ENCODE results near the gene GALNT16. TPM values are rescaled to one million over a fixed set of nuclear protein-coding genes. Genes with fewer than 3 reads are reported as not detected.

The GALNT16 gene
- total RNA-seq, 1 donor from 2014 or later = 124 TPM

DNA sequence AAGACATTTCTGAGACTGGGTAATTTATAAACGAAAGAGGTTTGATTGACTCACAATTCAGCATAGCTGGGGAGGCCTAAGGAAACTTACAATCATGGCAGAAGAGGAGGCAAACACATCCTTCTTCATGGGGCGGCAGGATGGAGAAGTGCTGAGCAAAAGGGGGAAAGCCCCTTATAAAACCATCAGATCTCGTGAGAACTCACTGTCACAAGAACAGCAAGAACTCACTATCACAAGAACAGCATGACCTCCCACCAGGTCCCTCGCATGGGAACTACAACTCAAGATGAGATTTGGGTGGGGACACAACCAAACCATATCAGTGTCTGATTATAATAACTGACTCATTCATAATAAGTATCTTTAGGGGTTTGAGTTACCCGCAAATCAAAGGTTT lies 144.9 kb downstream of the GALNT16 start:
- Mint-ChIP-seq H3K36me3 (ENCODE audit: unreplicated experiment) (no peaks in the 10 kb centered on the region), H3K4me1 (ENCODE audit: low read depth, unreplicated experiment) (peaks cover 7% of the 10 kb centered on the region), H3K4me3 (ENCODE audit: unreplicated experiment) (no peak overlapping the region), H3K9me3 (ENCODE audit: unreplicated experiment) (no peaks in the 10 kb centered on the region), H3K27me3 (ENCODE audit: unreplicated experiment) (no peaks in the 10 kb centered on the region), H3K27ac (ENCODE audit: unreplicated experiment) (no peak overlapping the region)
- no peak for DNase-seq
- TF ChIP-seq, protein P1, sequence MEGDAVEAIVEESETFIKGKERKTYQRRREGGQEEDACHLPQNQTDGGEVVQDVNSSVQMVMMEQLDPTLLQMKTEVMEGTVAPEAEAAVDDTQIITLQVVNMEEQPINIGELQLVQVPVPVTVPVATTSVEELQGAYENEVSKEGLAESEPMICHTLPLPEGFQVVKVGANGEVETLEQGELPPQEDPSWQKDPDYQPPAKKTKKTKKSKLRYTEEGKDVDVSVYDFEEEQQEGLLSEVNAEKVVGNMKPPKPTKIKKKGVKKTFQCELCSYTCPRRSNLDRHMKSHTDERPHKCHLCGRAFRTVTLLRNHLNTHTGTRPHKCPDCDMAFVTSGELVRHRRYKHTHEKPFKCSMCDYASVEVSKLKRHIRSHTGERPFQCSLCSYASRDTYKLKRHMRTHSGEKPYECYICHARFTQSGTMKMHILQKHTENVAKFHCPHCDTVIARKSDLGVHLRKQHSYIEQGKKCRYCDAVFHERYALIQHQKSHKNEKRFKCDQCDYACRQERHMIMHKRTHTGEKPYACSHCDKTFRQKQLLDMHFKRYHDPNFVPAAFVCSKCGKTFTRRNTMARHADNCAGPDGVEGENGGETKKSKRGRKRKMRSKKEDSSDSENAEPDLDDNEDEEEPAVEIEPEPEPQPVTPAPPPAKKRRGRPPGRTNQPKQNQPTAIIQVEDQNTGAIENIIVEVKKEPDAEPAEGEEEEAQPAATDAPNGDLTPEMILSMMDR (IDR thresholded peaks at IDR 0.05; ENCODE audit: partially characterized antibody, unreplicated experiment) = no peak

- Mint-ChIP-seq H3K4me3 (ENCODE audit: unreplicated experiment) (no peak overlapping the region), H3K9me3 (ENCODE audit: unreplicated experiment) (no peaks in the 10 kb centered on the region), H3K27me3 (ENCODE audit: unreplicated experiment) (no peaks in the 10 kb centered on the region), H3K36me3 (ENCODE audit: unreplicated experiment) (no peaks in the 10 kb centered on the region), H3K27ac (ENCODE audit: unreplicated experiment) (no peak overlapping the region), H3K4me1 (ENCODE audit: low read depth, unreplicated experiment) (peaks cover 2% of the 10 kb centered on the region)
- no peak for DNase-seq
- TF ChIP-seq, protein P1 (IDR thresholded peaks at IDR 0.05; ENCODE audit: partially characterized antibody, unreplicated experiment) = no peak
These were observed 145.8 kb downstream of the GALNT16 start for GRCh38 chr14:69405762-69406161.

Other genes starting within 250 kb of the GALNT16 start
- 56.6 TPM for gene DCAF5, start 107.0 kb upstream of the GALNT16 start, total RNA-seq (ENCODE audit: unreplicated experiment)
- 31.2 TPM for gene EXD2, start 68.7 kb upstream of the GALNT16 start, total RNA-seq (ENCODE audit: unreplicated experiment)
- gene ERH, start 138.1 kb downstream of the GALNT16 start, total RNA-seq (ENCODE audit: unreplicated experiment) = 223 TPM
- 56.4 TPM for gene SLC39A9, start 138.5 kb downstream of the GALNT16 start, total RNA-seq (ENCODE audit: unreplicated experiment)
- 1.3 TPM for gene PLEKHD1, start 224.6 kb downstream of the GALNT16 start, total RNA-seq (ENCODE audit: unreplicated experiment)

Measured in glutamatergic neuron (in vitro differentiated cells).